Trophoblast cell (in vitro differentiated cells and primary cell): ENCODE data around the gene HS6ST1.

ENCODE experiments used
- DNase-seq, 2 donors: peaks; one replicate each; pipeline ENCODE4 v3.0.0-alpha.2; 2016
- H2AFZ ChIP-seq: 2 replicates; pipeline ENCODE4 v1.6.1; 2013; ENCODE audit warnings: low read length, moderate library complexity, mild to moderate bottlenecking; ENCODE audit not compliant: insufficient read depth, poor library complexity
- H2AK5ac ChIP-seq: 2 replicates; pipeline ENCODE4 v1.6.1; 2013; ENCODE audit warnings: mild to moderate bottlenecking, low read length
- H2BK120ac ChIP-seq: 2 replicates; pipeline ENCODE4 v1.6.1; 2013; ENCODE audit warnings: low read length, mild to moderate bottlenecking, moderate library complexity; ENCODE audit not compliant: insufficient read depth, poor library complexity
- H2BK12ac ChIP-seq: 2 replicates; pipeline ENCODE4 v1.6.1; 2013; ENCODE audit warnings: mild to moderate bottlenecking, low read length, moderate library complexity
- H2BK5ac ChIP-seq: 2 replicates; pipeline ENCODE4 v1.6.1; 2013; ENCODE audit warnings: low read length, low read depth, moderate library complexity, mild to moderate bottlenecking; ENCODE audit not compliant: poor library complexity
- H3K14ac ChIP-seq: 2 replicates; pipeline ENCODE4 v1.6.1; 2013; ENCODE audit warnings: mild to moderate bottlenecking, low read length
- H3K18ac ChIP-seq: 2 replicates; pipeline ENCODE4 v1.6.1; 2013; ENCODE audit warnings: mild to moderate bottlenecking, low read length
- H3K23ac ChIP-seq: 2 replicates; pipeline ENCODE4 v1.6.1; 2013; ENCODE audit warnings: low read length
- H3K27ac ChIP-seq: 2 replicates; pipeline ENCODE4 v1.5.1; 2013; ENCODE audit warnings: low read depth, mild to moderate bottlenecking, inconsistent platforms, low read length, moderate library complexity
- H3K27me3 ChIP-seq: 2 replicates; pipeline ENCODE4 v1.6.1; 2013; ENCODE audit warnings: inconsistent platforms, mild to moderate bottlenecking, low read length, moderate library complexity; ENCODE audit not compliant: insufficient read depth
- H3K36me3 ChIP-seq, 2 experiments: 1 replicate in 1 of 2; 2 replicates in 1 of 2; pipeline ENCODE4 v1.6.1; 2013; ENCODE audit warnings: low read length in 2 of 2, mild to moderate bottlenecking in 2 of 2, moderate library complexity in 1 of 2; ENCODE audit not compliant: insufficient read depth in 2 of 2, control insufficient read depth in 1 of 2
- H3K4ac ChIP-seq: 2 replicates; pipeline ENCODE4 v1.6.1; 2013; ENCODE audit warnings: low read depth, mild to moderate bottlenecking, low read length, moderate library complexity
- H3K4me1 ChIP-seq, 2 experiments: 1 replicate in 1 of 2; 2 replicates in 1 of 2; pipeline ENCODE4 v1.6.1; 2013; ENCODE audit warnings: low read length in 2 of 2, mild to moderate bottlenecking in 2 of 2, moderate library complexity in 1 of 2; ENCODE audit not compliant: insufficient read depth in 2 of 2, control insufficient read depth in 1 of 2
- H3K4me2 ChIP-seq: 2 replicates; pipeline ENCODE4 v1.6.1; 2013; ENCODE audit warnings: inconsistent platforms, mild to moderate bottlenecking, low read length, moderate library complexity
- H3K4me3 ChIP-seq: 2 replicates; pipeline ENCODE4 v1.5.1; 2013; ENCODE audit warnings: mild to moderate bottlenecking, low read depth, low read length, inconsistent platforms
- H3K79me1 ChIP-seq: one replicate; pipeline ENCODE4 v1.6.1; 2013; ENCODE audit warnings: low read length
- H3K79me2 ChIP-seq: 2 replicates; pipeline ENCODE4 v1.6.1; 2013; ENCODE audit warnings: low read length, mild to moderate bottlenecking; ENCODE audit not compliant: control insufficient read depth, insufficient read depth, poor library complexity
- H3K9ac ChIP-seq: 2 replicates; pipeline ENCODE4 v1.6.1; 2013; ENCODE audit warnings: mild to moderate bottlenecking, low read length
- H3K9me3 ChIP-seq: 2 replicates; pipeline ENCODE4 v1.6.1; 2013; ENCODE audit warnings: low read depth, mild to moderate bottlenecking, control low read depth, inconsistent platforms, low read length; ENCODE audit not compliant: insufficient read depth
- H4K12ac ChIP-seq: 2 replicates; pipeline ENCODE4 v1.6.1; 2013; ENCODE audit warnings: low read depth, mild to moderate bottlenecking, low read length, moderate library complexity
- H4K8ac ChIP-seq: 2 replicates; pipeline ENCODE4 v1.6.1; 2013; ENCODE audit warnings: low read depth, mild to moderate bottlenecking, low read length, moderate library complexity
- H4K91ac ChIP-seq: one replicate; pipeline ENCODE4 v1.6.1; 2013; ENCODE audit warnings: low read depth, mild to moderate bottlenecking, low read length, moderate library complexity
- WGBS: extraction: QIAGEN DNeasy Blood & Tissue Kit; methylation state at CpG from one replicate; pipeline ENCODE4 v1.1.7; 2013; ENCODE audit warnings: missing lambda C conversion rate; ENCODE audit not compliant: insufficient read length, insufficient coverage; ENCODE audit errors: extremely low coverage; 5-methylcytosine and 5-hydroxymethylcytosine counted together

HS6ST1 gene

DNA sequence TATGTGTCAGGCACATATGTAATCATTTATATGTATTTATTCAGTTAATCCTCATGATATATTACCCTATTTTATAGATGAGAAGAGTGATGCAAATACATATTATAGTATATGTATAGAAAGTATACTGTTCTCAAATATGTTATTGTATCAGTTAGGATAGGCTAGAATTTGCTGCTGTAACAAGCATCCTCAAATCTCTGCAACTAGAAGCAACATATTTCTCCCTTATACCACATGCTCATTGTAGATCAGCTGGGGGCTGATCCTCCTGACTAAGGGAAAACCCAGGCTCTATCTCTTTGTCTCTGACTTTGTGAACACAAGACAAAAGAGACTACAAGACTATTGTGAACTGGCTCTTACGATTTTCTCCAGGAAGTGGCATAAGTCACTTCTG is 24.8 kb upstream of the HS6ST1 start:
- Histone ChIP-seq H3K23ac (no peak overlapping the region), H4K12ac (no peak overlapping the region), H2AK5ac (no peak overlapping the region), H4K8ac (no peak overlapping the region), H3K79me1 (no peaks in the 10 kb centered on the region), H2AFZ (no peak overlapping the region), H3K4me3 (no peak overlapping the region), H2BK12ac (no peak overlapping the region), H3K9me3 (peaks cover 8% of the 10 kb centered on the region), H3K18ac (no peak overlapping the region), H2BK5ac (no peak overlapping the region), H3K4ac (no peak overlapping the region), H3K9ac (no peak overlapping the region), H3K14ac (no peak overlapping the region), H3K4me1 (no peaks in the 10 kb centered on the region), H4K91ac (no peak overlapping the region), H3K4me2 (no peak overlapping the region), H3K27ac (no peak overlapping the region), H3K36me3 (no peaks in the 10 kb centered on the region), H2BK120ac (no peak overlapping the region), H3K27me3 (no peaks in the 10 kb centered on the region), H3K79me2 (no peaks in the 10 kb centered on the region)
- no peak for DNase-seq
- no CpG with 5 or more reads among the region's 1 CpG for WGBS

DNA sequence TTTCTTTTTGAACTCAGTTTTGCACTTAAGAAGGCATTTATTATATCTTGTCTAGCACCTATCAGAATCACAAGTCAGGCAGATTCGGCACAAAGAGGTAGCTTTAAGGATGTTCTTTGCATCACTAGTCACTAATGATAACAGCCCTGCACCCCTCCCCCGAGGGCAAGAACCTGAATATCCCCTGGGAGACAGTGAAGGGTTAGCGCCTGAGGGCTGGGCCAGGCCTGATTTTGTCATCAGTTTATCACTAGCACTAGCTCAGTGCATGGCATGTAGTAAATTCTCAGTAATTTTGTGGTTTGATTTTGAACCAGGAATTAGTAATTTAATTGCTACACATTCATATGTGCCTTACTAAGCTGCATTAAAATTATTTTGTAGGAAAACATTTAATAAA is 23.9 kb upstream of the HS6ST1 start:
- no peaks in the 10 kb centered on the region for H3K4me1 ChIP-seq
- H2AK5ac ChIP-seq, result no peak overlapping the region
- no peak overlapping the region for H3K14ac ChIP-seq
- no peak overlapping the region for H2AFZ ChIP-seq
- H3K27me3 ChIP-seq, result no peaks in the 10 kb centered on the region
- WGBS, result no CpG with 5 or more reads among the region's 3 CpGs
- H3K9ac ChIP-seq, result no peak overlapping the region
- no peak overlapping the region for H3K18ac ChIP-seq
- no peak overlapping the region for H2BK120ac ChIP-seq
- DNase-seq, result peak; percentile 10 to 49
- no peaks in the 10 kb centered on the region for H3K79me2 ChIP-seq
- H4K91ac ChIP-seq, result no peak overlapping the region
- H3K27ac ChIP-seq, result no peak overlapping the region
- H3K4me3 ChIP-seq, result no peak overlapping the region
- no peak overlapping the region for H2BK5ac ChIP-seq
- no peak overlapping the region for H3K23ac ChIP-seq
- no peak overlapping the region for H4K8ac ChIP-seq
- H3K4me2 ChIP-seq, result no peak overlapping the region
- no peaks in the 10 kb centered on the region for H3K79me1 ChIP-seq
- no peak overlapping the region for H2BK12ac ChIP-seq
- peaks cover 8% of the 10 kb centered on the region for H3K9me3 ChIP-seq
- H3K4ac ChIP-seq, result no peak overlapping the region
- H3K36me3 ChIP-seq, result no peaks in the 10 kb centered on the region
- H4K12ac ChIP-seq, result no peak overlapping the region

DNA sequence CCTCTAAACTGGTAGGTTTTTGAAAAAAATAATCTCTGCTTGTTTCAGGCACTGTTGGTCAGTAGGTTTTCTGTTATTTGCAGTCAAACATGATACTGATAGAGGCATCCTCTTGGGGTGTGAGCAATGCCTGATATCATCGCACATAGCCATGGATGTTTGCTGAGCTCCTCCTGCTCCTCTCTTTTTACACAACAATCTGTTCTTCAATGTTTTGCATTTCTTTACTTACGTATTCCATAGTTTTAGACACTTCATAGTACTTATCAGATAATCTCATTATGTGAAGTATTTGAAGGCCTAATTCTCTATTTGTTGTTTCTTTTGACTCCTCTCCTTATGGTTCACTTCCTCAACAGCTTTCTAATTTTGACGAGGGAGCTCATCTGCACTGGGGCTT is 23.0 kb upstream of the HS6ST1 start:
- peaks cover 8% of the 10 kb centered on the region for H3K9me3 ChIP-seq
- no peak overlapping the region for H2BK120ac ChIP-seq
- H3K79me1 ChIP-seq, result no peaks in the 10 kb centered on the region
- no peaks in the 10 kb centered on the region for H3K27me3 ChIP-seq
- no peak overlapping the region for H4K12ac ChIP-seq
- no peak overlapping the region for H3K18ac ChIP-seq
- H3K4ac ChIP-seq, result no peak overlapping the region
- no peak overlapping the region for H3K9ac ChIP-seq
- H2BK5ac ChIP-seq, result no peak overlapping the region
- no peak overlapping the region for H3K27ac ChIP-seq
- H4K8ac ChIP-seq, result no peak overlapping the region
- no CpG with 5 or more reads among the region's 3 CpGs for WGBS
- H4K91ac ChIP-seq, result no peak overlapping the region
- no peak overlapping the region for H3K4me2 ChIP-seq
- H3K36me3 ChIP-seq, result no peaks in the 10 kb centered on the region
- H2AK5ac ChIP-seq, result no peak overlapping the region
- no peaks in the 10 kb centered on the region for H3K4me1 ChIP-seq
- H2AFZ ChIP-seq, result no peak overlapping the region
- DNase-seq, result peak; percentile 63 to 80
- no peak overlapping the region for H3K23ac ChIP-seq
- H3K14ac ChIP-seq, result no peak overlapping the region
- H2BK12ac ChIP-seq, result no peak overlapping the region
- no peak overlapping the region for H3K4me3 ChIP-seq
- no peaks in the 10 kb centered on the region for H3K79me2 ChIP-seq

DNA sequence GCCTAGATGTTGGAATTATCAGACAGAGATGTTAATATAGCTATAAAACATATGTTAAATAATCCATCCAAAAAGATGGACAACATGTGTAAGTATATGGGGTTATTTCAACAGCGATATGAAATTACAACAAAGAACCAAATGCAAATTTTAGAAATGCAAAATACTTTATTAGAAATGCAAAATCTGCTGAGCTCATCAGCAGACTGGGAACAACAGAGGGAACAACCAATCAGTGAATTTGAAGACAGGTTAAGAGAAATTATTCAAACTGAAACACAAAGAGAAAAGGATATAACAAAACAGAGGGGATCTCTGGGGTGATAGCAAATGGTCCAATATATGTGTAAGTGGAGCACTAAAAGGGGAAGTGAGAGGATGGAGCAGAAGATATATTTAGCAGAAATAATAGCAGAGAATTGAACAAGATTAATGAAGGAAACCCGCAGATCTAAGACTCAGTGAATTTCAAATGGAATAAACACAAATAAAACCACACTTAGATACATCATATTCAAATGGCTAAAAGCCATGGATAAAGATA is 13.5 kb upstream of the HS6ST1 start:
- WGBS, result no CpG with 5 or more reads among the region's 2 CpGs
- no peak overlapping the region for H4K91ac ChIP-seq

More for the DNA sequence above, 13.5 kb upstream of the HS6ST1 start:
- H2BK12ac ChIP-seq, result no peak overlapping the region
- no peak overlapping the region for H4K8ac ChIP-seq
- no peaks in the 10 kb centered on the region for H3K36me3 ChIP-seq
- H3K4me3 ChIP-seq, result no peak overlapping the region
- no peak for DNase-seq
- no peak overlapping the region for H3K27ac ChIP-seq
- H3K9ac ChIP-seq, result no peak overlapping the region
- H2AK5ac ChIP-seq, result no peak overlapping the region
- no peak overlapping the region for H3K4me2 ChIP-seq
- no peak overlapping the region for H3K4ac ChIP-seq
- H2BK5ac ChIP-seq, result no peak overlapping the region
- H3K18ac ChIP-seq, result no peak overlapping the region
- H3K9me3 ChIP-seq, result peaks cover 6% of the 10 kb centered on the region
- no peaks in the 10 kb centered on the region for H3K79me1 ChIP-seq
- no peak overlapping the region for H3K23ac ChIP-seq
- H2AFZ ChIP-seq, result no peak overlapping the region
- no peaks in the 10 kb centered on the region for H3K4me1 ChIP-seq
- no peaks in the 10 kb centered on the region for H3K27me3 ChIP-seq
- no peaks in the 10 kb centered on the region for H3K79me2 ChIP-seq
- no peak overlapping the region for H4K12ac ChIP-seq
- H3K14ac ChIP-seq, result no peak overlapping the region
- no peak overlapping the region for H2BK120ac ChIP-seq
